Immature natural killer cell (primary cell): ENCODE results near the gene CAMK2A. TPM values are rescaled to one million over a fixed set of nuclear protein-coding genes. Genes with fewer than 3 reads are reported as not detected.

Source experiments
- DNase-seq, 3 donors: peaks; one replicate each; pipeline ENCODE4 v3.0.0; 2022; ENCODE audit warnings: mixed read lengths in 1 of 3
- H3K27ac Mint-ChIP-seq, 6 donors: one replicate each; pipeline ENCODE4 v1.8.0; 2020; ENCODE audit warnings: mixed read lengths in 6 of 6, mild to moderate bottlenecking in 5 of 6, inconsistent platforms in 4 of 6, moderate library complexity in 3 of 6
- H3K27me3 Mint-ChIP-seq, 3 donors: one replicate each; pipeline ENCODE4 v1.8.0; 2020 to 2021; ENCODE audit warnings: low read depth in 3 of 3, mild to moderate bottlenecking in 3 of 3, mixed read lengths in 3 of 3, moderate library complexity in 3 of 3, inconsistent platforms in 1 of 3
- H3K36me3 Mint-ChIP-seq, 3 donors: one replicate each; pipeline ENCODE4 v1.8.0; 2020; ENCODE audit warnings: mixed read lengths in 3 of 3, inconsistent platforms in 2 of 3, mild to moderate bottlenecking in 2 of 3
- H3K4me1 Mint-ChIP-seq, 2 donors: one replicate each; pipeline ENCODE4 v1.8.0; 2020; ENCODE audit warnings: inconsistent platforms in 2 of 2, mild to moderate bottlenecking in 2 of 2, mixed read lengths in 2 of 2, moderate library complexity in 1 of 2
- H3K4me3 Mint-ChIP-seq, 5 donors: one replicate each; pipeline ENCODE4 v1.8.0; 2020; ENCODE audit warnings: mild to moderate bottlenecking in 5 of 5, mixed read lengths in 5 of 5, inconsistent platforms in 3 of 5, moderate library complexity in 3 of 5
- H3K9me3 Mint-ChIP-seq, 6 donors: one replicate each; pipeline ENCODE4 v1.8.0; 2020; ENCODE audit warnings: mild to moderate bottlenecking in 6 of 6, mixed read lengths in 6 of 6, inconsistent platforms in 4 of 6, moderate library complexity in 3 of 6
- polyA plus RNA-seq, 3 donors: library from polyadenylated mRNA; unstranded; fragments of 300-500 nt; fragmentation: Illumina TruSeq; gene quantifications; one replicate each; pipeline ENCODE4 v1.2.3, GENCODE V29; 2021

CAMK2A gene
- polyA plus RNA-seq, 3 donors from 2014 or later = not detected

- Mint-ChIP-seq H3K4me3 (no peak overlapping the region), H3K27ac (no peak overlapping the region), H3K9me3 (no peaks in the 10 kb centered on the region), H3K27me3 (peaks cover 0 to 3% (median 1%) of the 10 kb centered on the region in 3 donors), H3K4me1 (peaks cover 10% of the 10 kb centered on the region in 2 donors), H3K36me3 (no peaks in the 10 kb centered on the region)
- DNase-seq = no peak
These were observed 20.7 kb upstream of the CAMK2A start for GRCh38 chr5:150310246-150310645.

- no peaks in the 10 kb centered on the region for H3K36me3 Mint-ChIP-seq
These were observed 20.3 kb upstream of the CAMK2A start for GRCh38 chr5:150309886-150310239.

DNA sequence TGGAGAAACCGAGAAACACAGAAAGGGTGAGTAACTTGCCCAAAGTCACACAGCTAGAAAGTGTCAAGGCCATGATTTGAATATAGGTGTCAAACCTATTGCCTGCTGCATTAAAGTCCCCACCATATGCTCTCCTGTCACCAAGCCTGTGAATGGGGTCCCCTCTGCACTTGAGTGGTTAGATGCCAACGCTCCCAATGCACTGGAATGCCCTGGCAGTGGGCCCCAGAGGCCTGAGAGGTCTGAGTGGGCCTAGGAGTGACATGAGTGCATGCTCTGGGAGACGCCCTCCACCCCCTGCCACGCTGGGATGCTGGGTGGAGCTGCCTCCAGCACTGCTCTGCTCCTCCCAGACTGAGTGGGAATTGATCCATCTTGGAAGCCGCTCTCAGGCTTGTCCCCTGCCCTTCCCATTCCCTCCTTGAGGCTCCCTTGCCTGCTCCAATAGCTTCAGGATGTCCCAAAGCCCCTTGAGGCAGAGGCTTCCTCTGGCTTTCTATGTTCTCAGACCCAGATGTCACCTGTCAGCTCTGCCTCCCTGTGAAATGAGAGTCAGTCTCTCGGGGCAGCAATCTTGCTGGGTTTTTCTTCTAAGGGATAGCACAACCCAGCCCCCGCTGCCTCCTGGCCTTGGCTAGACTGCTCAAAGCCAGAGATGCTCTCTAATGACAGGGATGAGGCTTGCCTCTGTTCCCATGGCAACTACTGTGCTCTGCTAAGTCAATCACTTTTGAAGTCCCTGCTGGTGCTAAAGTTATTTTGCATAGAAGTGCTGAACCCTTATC is 19.7 kb upstream of the CAMK2A start:
- Mint-ChIP-seq H3K4me3 (no peak overlapping the region), H3K9me3 (no peaks in the 10 kb centered on the region)
- DNase-seq = no peak

More at GRCh38 chr5:150309886-150310239, 20.3 kb upstream of the CAMK2A start:
- H3K27me3 Mint-ChIP-seq = peaks cover 0 to 3% (median 1%) of the 10 kb centered on the region in 3 donors
- no peak for DNase-seq
- no peak overlapping the region for H3K27ac Mint-ChIP-seq
- H3K4me3 Mint-ChIP-seq = no peak overlapping the region
- H3K9me3 Mint-ChIP-seq = no peaks in the 10 kb centered on the region
- peaks cover 10 to 12% of the 10 kb centered on the region in 2 donors for H3K4me1 Mint-ChIP-seq

DNA sequence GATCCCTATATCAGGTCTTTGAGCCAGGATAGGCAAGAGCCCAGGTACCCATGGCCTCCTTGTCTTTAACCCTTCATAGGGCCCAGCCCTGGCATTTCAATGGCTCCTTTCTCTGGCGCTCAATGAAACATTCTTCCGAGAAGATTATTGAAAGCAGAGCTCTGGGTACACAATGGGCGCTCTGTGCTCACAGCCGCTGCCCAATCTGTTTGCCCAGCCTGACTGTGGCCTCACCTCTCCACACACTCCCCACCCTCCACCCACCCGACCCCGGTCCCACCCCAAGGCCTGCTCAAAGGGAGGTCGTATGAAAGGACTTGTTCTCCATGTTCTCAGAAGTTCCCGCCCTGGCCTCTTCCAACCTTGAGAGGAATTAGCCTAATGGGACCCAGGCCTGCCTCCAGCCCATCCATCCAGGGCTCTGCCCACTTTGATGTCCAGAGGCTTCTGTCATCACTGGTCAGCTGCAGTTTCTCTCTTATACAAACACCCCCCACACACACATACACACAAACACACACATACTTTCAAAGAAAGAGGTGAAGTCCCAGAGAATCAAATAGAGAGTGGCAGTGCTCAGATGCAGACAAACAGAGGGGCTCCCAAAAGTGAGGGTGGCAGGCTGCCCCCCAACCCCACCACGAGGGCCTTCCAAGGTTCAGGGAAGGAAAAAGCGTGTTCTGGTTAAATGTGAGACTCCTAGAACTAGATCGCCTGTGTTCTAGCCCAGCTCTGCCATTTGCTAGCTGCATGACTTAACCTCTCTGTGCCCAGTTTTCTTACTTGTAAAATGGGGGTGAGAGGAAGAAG is 18.2 kb upstream of the CAMK2A start:
- no peaks in the 10 kb centered on the region for H3K9me3 Mint-ChIP-seq

More for the DNA sequence above, 19.7 kb upstream of the CAMK2A start:
- H3K4me1 Mint-ChIP-seq = peaks cover 10 to 12% of the 10 kb centered on the region in 2 donors
- no peaks in the 10 kb centered on the region for H3K36me3 Mint-ChIP-seq
- peaks cover 0 to 3% (median 1%) of the 10 kb centered on the region in 3 donors for H3K27me3 Mint-ChIP-seq
- no peak overlapping the region for H3K27ac Mint-ChIP-seq

DNA sequence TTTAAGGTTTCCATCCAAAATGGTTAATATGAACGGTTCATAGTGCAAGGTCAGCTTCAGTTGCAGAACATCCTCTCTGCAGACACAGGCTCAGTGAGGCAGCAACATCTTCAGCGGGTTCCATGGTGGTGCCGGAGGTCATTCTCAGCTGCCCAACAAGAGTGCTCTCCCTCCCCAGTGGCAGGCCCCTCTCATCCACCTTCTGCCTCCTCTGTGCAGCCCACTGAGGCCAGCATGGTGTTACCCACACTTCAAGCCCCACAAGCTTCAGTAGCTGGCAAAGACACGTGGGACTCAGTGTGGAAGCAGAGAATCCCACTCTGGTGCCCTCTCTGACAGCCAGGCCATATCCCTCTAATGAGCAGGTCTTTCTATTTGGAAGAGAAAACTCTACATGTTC is 17.2 kb upstream of the CAMK2A start:
- H3K4me3 Mint-ChIP-seq = no peak overlapping the region
- peaks cover 0 to under 1% (median 0%) of the 10 kb centered on the region in 3 donors for H3K36me3 Mint-ChIP-seq
- no peaks in the 10 kb centered on the region for H3K9me3 Mint-ChIP-seq
- no peak overlapping the region for H3K27ac Mint-ChIP-seq
- H3K27me3 Mint-ChIP-seq = peaks cover 0 to 10% (median 3%) of the 10 kb centered on the region in 3 donors
- H3K4me1 Mint-ChIP-seq = peaks cover 10 to 13% of the 10 kb centered on the region in 2 donors
- DNase-seq = no peak

More for the DNA sequence above, 18.2 kb upstream of the CAMK2A start:
- Mint-ChIP-seq H3K36me3 (no peaks in the 10 kb centered on the region), H3K4me3 (no peak overlapping the region), H3K27me3 (peaks cover 0 to 10% (median 3%) of the 10 kb centered on the region in 3 donors), H3K27ac (no peak overlapping the region), H3K4me1 (peaks cover 10 to 12% of the 10 kb centered on the region in 2 donors)
- DNase-seq = no peak

DNA sequence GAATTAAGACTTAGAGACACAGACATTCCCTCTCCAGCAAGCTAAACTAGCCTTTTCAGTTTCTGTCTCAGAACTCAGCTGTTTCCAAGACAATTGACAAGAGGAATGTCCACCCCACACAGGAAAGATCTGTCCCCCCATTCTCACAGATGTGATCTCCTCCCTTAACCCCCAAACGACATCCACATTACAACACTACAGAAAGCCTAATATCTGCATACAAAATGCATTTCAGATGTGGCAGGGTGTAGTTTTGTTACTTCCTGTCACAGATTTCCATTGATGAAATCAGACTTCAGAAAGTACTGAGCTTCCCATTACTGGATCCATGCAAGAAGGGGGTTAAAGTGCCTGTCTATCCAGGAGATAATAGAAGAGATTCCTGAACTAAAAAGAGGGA is 16.0 kb upstream of the CAMK2A start:
- H3K4me3 Mint-ChIP-seq = no peak overlapping the region
- peaks cover 2 to 10% (median 5%) of the 10 kb centered on the region in 3 donors for H3K27me3 Mint-ChIP-seq
- H3K4me1 Mint-ChIP-seq = peaks cover 12 to 16% of the 10 kb centered on the region in 2 donors
- H3K36me3 Mint-ChIP-seq = peaks cover 0 to 4% (median 0%) of the 10 kb centered on the region in 3 donors
- no peaks in the 10 kb centered on the region for H3K9me3 Mint-ChIP-seq
- DNase-seq = no peak
- no peak overlapping the region for H3K27ac Mint-ChIP-seq

DNA sequence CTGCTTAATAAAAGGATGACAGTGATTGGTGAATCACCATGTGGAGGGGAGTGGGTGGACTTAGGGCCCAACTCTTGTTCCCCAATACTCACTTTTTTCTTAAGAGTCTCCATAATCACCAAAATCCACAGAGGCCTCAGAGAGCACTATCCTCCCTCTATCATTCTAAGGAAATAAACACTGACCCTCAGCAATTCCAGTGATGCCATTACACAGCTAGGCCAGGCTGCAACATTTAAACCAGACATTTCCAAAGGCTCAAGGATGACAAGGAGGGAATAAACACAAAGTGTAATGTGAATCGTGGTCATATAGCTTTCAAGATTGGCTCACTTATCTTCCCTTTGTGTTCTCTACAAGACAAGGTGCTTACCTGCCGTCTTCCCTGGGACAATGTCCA is 15.5 kb upstream of the CAMK2A start:
- peaks cover 2 to 10% (median 6%) of the 10 kb centered on the region in 3 donors for H3K27me3 Mint-ChIP-seq
- H3K4me1 Mint-ChIP-seq = peaks cover 12 to 16% of the 10 kb centered on the region in 2 donors
- H3K9me3 Mint-ChIP-seq = no peaks in the 10 kb centered on the region
- H3K4me3 Mint-ChIP-seq = no peak overlapping the region
- no peak overlapping the region for H3K27ac Mint-ChIP-seq
- no peak for DNase-seq
- H3K36me3 Mint-ChIP-seq = peaks cover 0 to 4% (median 0%) of the 10 kb centered on the region in 3 donors

GRCh38 chr5:150304481-150305081 is 15.0 kb upstream of the CAMK2A start:
- Mint-ChIP-seq H3K4me1 (peaks cover 12 to 16% of the 10 kb centered on the region in 2 donors), H3K27ac (no peak overlapping the region), H3K4me3 (no peak overlapping the region), H3K27me3 (peaks cover 2 to 8% (median 6%) of the 10 kb centered on the region in 3 donors), H3K36me3 (peaks cover 0 to 4% (median 0%) of the 10 kb centered on the region in 3 donors), H3K9me3 (no peaks in the 10 kb centered on the region)
- no peak for DNase-seq

DNA sequence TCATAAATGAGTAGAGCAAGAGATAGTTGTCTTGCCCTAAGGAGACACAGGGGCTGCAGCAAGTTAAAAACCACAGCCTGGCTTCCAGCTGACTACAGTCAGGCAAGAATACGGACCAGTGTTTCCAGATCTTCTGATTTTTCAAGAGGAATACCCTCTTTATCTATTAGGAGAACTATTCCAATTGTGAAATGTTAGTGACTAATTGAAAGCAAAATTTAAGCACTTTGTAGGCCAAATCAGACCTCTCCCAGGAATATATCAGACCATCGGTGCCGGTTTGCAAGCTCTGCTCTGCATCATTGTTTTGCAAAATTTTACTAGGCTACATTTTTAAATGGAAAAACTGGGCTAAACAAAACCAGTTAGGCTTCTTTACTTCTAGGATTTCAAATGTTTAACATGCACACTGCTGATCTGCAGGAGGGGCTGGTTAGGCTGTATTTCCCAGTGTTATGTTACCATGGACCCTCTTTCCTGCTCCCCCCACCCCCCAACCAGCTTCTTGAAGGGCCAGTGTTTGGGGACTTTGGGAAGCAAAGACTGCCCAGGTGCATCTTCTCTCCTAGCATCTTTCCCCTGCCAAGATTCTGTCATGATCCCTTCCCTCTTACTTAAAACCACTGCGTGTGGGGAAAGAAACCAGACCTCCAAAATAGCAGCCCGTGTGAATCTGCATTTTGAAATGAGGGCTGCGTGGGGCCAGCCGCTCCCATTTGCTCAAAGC is 14.2 kb upstream of the CAMK2A start:
- Mint-ChIP-seq H3K4me1 (peaks cover 12 to 16% of the 10 kb centered on the region in 2 donors), H3K36me3 (peaks cover 0 to 4% (median 0%) of the 10 kb centered on the region in 3 donors), H3K4me3 (no peak overlapping the region), H3K27me3 (peaks cover 2 to 8% (median 6%) of the 10 kb centered on the region in 3 donors), H3K27ac (no peak overlapping the region), H3K9me3 (no peaks in the 10 kb centered on the region)
- no peak for DNase-seq

- H3K36me3 Mint-ChIP-seq = peaks cover 0 to 4% (median 0%) of the 10 kb centered on the region in 3 donors
- no peak overlapping the region for H3K4me3 Mint-ChIP-seq
- no peaks in the 10 kb centered on the region for H3K9me3 Mint-ChIP-seq
- peaks cover 12 to 16% of the 10 kb centered on the region in 2 donors for H3K4me1 Mint-ChIP-seq
- no peak for DNase-seq
- no peak overlapping the region for H3K27ac Mint-ChIP-seq
- peaks cover 2 to 8% (median 6%) of the 10 kb centered on the region in 3 donors for H3K27me3 Mint-ChIP-seq
These were observed 13.6 kb upstream of the CAMK2A start for GRCh38 chr5:150303070-150303615.

DNA sequence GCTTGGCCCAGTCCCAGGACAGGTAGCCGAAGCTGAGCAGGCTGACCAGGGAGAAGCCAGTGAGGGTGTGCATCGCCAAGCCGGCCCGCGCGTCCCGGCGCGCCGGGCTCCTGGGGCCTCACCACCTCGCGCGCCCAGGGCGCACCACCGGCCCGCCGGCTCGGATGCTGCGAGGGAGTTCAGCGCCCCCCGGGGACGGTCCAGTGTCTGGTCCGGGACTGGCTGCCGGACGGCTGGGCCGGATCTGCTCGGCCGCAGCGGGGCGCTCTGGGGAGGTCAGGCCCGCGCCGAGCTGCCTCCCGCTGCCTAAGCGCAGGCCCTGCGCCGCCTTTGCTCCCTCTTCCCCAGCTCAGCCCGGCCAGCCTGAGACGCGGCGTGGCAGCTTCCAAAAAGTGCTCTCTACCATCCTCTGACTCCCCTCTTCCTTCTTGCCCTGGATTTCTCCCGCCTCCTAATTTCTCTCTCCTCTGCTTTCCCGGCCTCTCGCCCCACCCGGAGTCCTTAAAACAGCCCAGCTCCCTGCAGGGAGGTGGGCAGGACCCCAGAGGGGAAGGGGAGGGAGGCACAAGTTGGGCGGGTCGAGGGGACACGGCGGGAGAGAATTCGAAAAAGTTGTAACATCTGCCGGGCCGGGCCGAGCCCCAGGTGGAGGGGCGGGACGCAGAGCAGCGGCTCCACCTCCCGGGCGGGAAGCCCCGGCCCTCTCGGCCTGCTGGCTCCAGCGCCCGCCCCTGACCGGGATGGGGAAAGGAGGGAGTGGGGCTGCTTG is 12.9 kb upstream of the CAMK2A start, which contains the start of gene ARSI:
Gene ARSI (minus strand): TSS at position 605 of the 769 bp plus-strand sequence. CDS start 532 bp downstream, at position 73.
- peaks cover 12 to 16% of the 10 kb centered on the region in 2 donors for H3K4me1 Mint-ChIP-seq
- peaks cover 0 to 4% (median 0%) of the 10 kb centered on the region in 3 donors for H3K36me3 Mint-ChIP-seq
- DNase-seq = no peak
- H3K27me3 Mint-ChIP-seq = peaks cover 2 to 9% (median 6%) of the 10 kb centered on the region in 3 donors
- no peak within 1 kb of the TSS for H3K4me3 Mint-ChIP-seq
- no peak within 1 kb of the TSS for H3K27ac Mint-ChIP-seq
- no peaks in the 10 kb centered on the region for H3K9me3 Mint-ChIP-seq

DNA sequence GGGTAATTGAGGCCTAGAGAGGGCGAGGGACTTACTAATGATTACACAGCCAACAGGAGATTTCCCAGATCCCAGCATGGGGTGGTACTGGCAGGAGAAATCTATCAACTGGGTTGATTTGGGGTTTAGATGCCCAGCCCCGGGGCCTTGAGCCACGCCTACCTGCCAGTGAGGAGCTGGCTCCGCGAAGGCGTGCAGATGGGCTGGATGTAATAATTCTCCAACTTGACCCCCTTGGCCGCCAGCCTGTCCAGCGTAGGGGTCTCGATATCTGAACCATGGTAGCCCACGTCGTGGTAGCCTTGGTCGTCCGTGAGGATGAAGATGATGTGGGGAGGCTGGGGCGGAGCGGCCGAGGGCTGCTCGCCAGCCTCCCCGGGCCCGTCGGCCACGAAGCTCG is 12.3 kb upstream of the CAMK2A start:
- H3K4me1 Mint-ChIP-seq = peaks cover 12 to 16% of the 10 kb centered on the region in 2 donors
- no peak for DNase-seq
- no peaks in the 10 kb centered on the region for H3K9me3 Mint-ChIP-seq
- H3K27me3 Mint-ChIP-seq = peaks cover 2 to 9% (median 6%) of the 10 kb centered on the region in 3 donors
- no peak overlapping the region for H3K27ac Mint-ChIP-seq
- peaks cover 0 to 4% (median 0%) of the 10 kb centered on the region in 3 donors for H3K36me3 Mint-ChIP-seq
- H3K4me3 Mint-ChIP-seq = no peak overlapping the region
